Activated CD4-positive, alpha-beta T cell treated with anti-CD3 and anti-CD28 coated beads, Interleukin-2, amount 10 ng/mL, durations not matched to agents 24 days and 14 days (primary cell): ENCODE measurements around the gene BAG5. TPM values are rescaled to one million over a fixed set of nuclear protein-coding genes. Genes with fewer than 3 reads are reported as not detected.

Source experiments
- DNase-seq: peaks from one replicate; pipeline ENCODE4 v3.0.0; 2022
- H3K27ac Mint-ChIP-seq: one replicate; pipeline ENCODE4 v1.8.0; 2022; ENCODE audit warnings: mild to moderate bottlenecking, mixed read lengths
- H3K27me3 Mint-ChIP-seq: one replicate; pipeline ENCODE4 v1.8.0; 2022; ENCODE audit warnings: mixed read lengths
- H3K36me3 Mint-ChIP-seq: one replicate; pipeline ENCODE4 v1.8.0; 2022; ENCODE audit warnings: low read depth, mild to moderate bottlenecking, mixed read lengths
- H3K4me1 Mint-ChIP-seq: one replicate; pipeline ENCODE4 v1.8.0; 2021; ENCODE audit warnings: mixed read lengths
- H3K4me3 Mint-ChIP-seq: one replicate; pipeline ENCODE4 v1.8.0; 2022; ENCODE audit warnings: mild to moderate bottlenecking, moderate library complexity, mixed read lengths
- H3K9me3 Mint-ChIP-seq: one replicate; pipeline ENCODE4 v1.8.0; 2021; ENCODE audit warnings: mixed read lengths
- intact Hi-C: fragments of 100-400 bp; cut with micrococcal nuclease; formaldehyde crosslinking; loops from one replicate; pipeline ENCODE4 v1.15.1; 2023
- total RNA-seq: library from RNA; stranded (reverse); gene quantifications from 2 replicates; pipeline ENCODE4 v1.2.3, GENCODE V29; 2022

The BAG5 gene
- total RNA-seq, 1 donor from 2014 or later = 32.1 TPM

DNA sequence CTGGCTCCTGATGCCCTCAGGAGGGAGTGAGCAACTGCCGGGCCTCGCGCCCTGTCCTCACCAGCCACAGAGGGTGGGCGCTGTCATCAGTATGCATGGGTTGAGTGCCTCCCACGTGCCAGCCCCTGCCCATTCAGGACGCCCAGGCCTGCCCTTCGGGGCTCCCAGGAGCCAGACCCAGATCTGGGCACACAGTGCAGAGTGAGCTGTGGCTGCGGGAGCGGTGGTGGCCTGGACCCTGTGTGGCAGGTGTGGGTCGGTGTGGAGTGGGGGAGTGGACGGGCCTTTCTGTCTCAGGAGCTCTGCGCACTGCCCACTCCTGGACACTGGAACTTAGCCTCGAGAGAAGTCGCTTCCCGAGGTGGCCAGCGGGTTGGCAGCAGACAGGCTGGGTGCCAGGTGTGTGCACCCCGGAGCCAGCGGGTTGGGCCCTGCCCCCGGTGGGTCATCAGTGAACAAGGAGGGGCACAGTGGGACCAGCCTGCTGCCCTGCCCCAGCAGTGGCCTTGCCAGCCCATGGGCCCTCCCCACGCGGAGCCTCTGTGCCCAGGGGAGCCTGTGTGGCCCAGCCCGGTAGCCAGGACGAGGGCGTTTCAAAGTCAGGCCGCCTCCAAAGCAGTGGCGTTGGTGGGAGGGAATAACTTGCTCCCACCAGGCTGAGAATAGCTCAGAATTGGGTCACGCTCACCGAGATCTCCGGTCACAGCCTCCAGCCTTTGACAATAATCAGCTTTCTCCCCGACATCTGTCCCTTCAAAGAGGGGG lies 24.0 kb downstream of the BAG5 start:
- intact Hi-C loops = no loop called here
- Mint-ChIP-seq H3K36me3 (no peaks in the 10 kb centered on the region), H3K4me1 (no peaks in the 10 kb centered on the region), H3K4me3 (no peak overlapping the region), H3K9me3 (no peaks in the 10 kb centered on the region), H3K27ac (no peak overlapping the region), H3K27me3 (no peaks in the 10 kb centered on the region)
- DNase-seq = no peak

- H3K27me3 Mint-ChIP-seq = no peaks in the 10 kb centered on the region
- no peaks in the 10 kb centered on the region for H3K9me3 Mint-ChIP-seq
- intact Hi-C loops = no loop called here
- H3K4me3 Mint-ChIP-seq = no peak overlapping the region
- DNase-seq = no peak
- no peaks in the 10 kb centered on the region for H3K36me3 Mint-ChIP-seq
- no peaks in the 10 kb centered on the region for H3K4me1 Mint-ChIP-seq
- H3K27ac Mint-ChIP-seq = no peak overlapping the region
Observed at GRCh38 chr14:103537175-103537990, 25.1 kb downstream of the BAG5 start.

- no peaks in the 10 kb centered on the region for H3K27me3 Mint-ChIP-seq
- no peak for DNase-seq
- peaks cover 2% of the 10 kb centered on the region for H3K36me3 Mint-ChIP-seq
- no peak overlapping the region for H3K27ac Mint-ChIP-seq
- no peaks in the 10 kb centered on the region for H3K9me3 Mint-ChIP-seq
- intact Hi-C loops = no loop called here
- H3K4me1 Mint-ChIP-seq = peaks cover under 1% of the 10 kb centered on the region
- H3K4me3 Mint-ChIP-seq = no peak overlapping the region
Observed at GRCh38 chr14:103536693-103537092, 25.8 kb downstream of the BAG5 start.

DNA sequence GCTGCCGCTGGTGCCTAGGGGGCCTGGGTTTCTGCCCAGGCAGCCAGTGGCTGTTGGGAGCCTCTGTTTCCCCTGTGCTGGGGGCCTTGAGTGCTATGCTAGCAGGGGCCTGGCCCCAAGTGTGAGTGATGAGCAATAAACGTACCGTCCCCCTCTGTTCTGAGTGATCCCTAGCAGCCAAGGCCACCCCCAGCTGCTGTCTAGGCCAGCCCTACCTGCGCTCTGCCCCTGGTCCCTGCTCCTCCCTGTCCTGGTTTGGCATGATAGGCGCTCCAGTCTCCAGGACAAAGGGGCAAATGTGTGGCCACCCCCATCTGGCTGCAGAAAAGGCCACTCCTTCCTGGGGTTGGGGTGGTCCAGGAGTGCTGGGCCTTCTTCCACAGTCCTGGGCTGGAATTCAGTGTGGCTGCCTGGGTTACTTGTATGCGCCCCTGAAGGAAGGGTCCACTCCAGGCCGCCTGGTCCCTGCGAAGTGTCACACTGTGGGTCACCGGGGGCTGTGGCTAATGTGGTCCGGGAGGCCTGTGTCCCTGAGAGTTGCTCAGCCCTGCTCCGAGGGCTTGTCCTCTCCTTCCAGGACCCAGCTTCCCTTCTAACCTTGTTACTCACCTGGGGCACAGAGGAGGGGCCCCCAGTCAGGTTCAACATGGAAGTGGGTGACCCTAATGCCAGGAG lies 26.4 kb downstream of the BAG5 start:
- H3K4me3 Mint-ChIP-seq = no peak overlapping the region

DNA sequence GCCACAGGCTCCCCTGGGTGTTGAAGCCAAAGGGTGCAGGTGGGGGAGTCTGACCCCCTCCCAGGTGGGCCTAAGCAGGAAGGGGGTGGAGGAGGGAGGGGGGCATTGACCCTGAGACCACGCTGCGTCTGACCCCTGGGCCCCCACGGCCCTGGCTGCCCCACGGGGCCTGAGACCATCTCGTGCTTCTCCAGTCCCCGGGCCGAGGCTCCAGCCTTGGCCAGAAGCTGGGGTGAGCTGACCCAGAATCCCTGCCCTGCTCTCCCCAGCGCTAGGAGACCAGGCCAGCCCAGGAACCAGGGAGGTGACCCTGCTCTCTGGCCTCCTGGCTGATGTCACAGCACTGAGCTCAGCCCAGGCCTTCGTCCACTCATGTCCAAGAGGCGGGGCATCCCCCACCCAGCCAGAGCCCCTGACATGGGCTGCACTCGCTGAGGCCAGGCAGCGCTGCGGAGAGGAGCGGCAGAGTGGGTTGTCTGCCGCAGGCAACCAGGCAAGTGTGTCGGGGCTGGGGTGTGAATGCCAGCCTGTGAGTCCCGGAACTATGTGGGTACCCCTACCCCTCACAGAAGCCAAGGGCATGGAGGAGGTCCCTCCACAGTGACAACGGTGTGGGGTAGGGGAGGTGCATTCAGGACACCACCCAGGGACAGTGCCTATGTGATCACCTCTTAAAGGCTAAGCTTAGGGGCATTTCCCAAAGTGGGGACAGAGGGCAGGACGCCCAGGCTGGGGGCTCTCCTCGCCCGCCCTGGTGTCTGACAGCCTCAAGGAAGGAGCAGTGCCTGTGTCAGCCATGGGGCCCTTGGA lies 27.2 kb downstream of the BAG5 start:
- Mint-ChIP-seq H3K36me3 (peaks cover 9% of the 10 kb centered on the region), H3K27ac (no peak overlapping the region), H3K4me3 (no peak overlapping the region), H3K9me3 (no peaks in the 10 kb centered on the region), H3K4me1 (peaks cover 8% of the 10 kb centered on the region), H3K27me3 (no peaks in the 10 kb centered on the region)
- intact Hi-C loops = no loop called here
- no peak for DNase-seq

More for the DNA sequence above, 26.4 kb downstream of the BAG5 start:
- intact Hi-C loops = no loop called here
- DNase-seq = no peak
- Mint-ChIP-seq H3K4me1 (peaks cover 5% of the 10 kb centered on the region), H3K9me3 (no peaks in the 10 kb centered on the region), H3K27ac (no peak overlapping the region), H3K36me3 (peaks cover 6% of the 10 kb centered on the region), H3K27me3 (no peaks in the 10 kb centered on the region)

DNA sequence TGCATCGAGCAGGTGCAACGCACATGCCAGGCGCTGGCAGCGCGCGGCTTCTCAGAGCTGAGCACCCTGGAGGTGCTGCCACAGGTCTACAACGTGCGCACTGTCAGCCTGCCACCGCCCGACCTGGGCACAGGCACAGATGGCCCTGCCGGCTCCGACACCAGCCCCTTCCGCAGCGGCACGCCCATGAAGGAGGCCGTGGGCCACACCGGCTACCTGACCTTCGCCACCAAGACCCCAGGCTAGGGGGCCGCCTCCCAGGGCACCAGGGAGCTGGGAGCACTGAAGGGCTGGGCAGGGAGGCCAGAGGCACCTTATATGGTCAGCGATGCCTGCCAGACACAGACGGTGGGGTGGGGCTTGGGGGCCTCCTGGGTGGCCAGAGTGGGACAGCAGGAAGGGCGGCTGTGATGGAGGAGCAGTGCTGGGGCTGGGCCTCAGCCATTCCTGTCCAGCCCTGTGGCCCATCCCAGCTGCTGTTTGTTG lies 27.8 kb downstream of the BAG5 start:
- Mint-ChIP-seq H3K27ac (no peak overlapping the region), H3K36me3 (peaks cover 11% of the 10 kb centered on the region), H3K4me1 (peaks cover 13% of the 10 kb centered on the region), H3K4me3 (no peak overlapping the region), H3K27me3 (no peaks in the 10 kb centered on the region), H3K9me3 (no peaks in the 10 kb centered on the region)
- no peak for DNase-seq
- intact Hi-C loops = no loop called here

GRCh38 chr14:103533999-103534575 lies 28.4 kb downstream of the BAG5 start:
- Mint-ChIP-seq H3K9me3 (no peaks in the 10 kb centered on the region), H3K27me3 (peaks cover 1% of the 10 kb centered on the region), H3K36me3 (peaks cover 14% of the 10 kb centered on the region), H3K4me1 (peaks cover 16% of the 10 kb centered on the region), H3K27ac (no peak overlapping the region), H3K4me3 (no peak overlapping the region)
- intact Hi-C loops = no loop called here
- no peak for DNase-seq

GRCh38 chr14:103533137-103533998 lies 29.1 kb downstream of the BAG5 start:
- H3K36me3 Mint-ChIP-seq = peaks cover 17% of the 10 kb centered on the region
- peaks cover 1% of the 10 kb centered on the region for H3K27me3 Mint-ChIP-seq
- intact Hi-C loops = no loop called here
- H3K27ac Mint-ChIP-seq = no peak overlapping the region
- DNase-seq = no peak
- H3K4me3 Mint-ChIP-seq = no peak overlapping the region
- H3K4me1 Mint-ChIP-seq = peaks cover 16% of the 10 kb centered on the region
- H3K9me3 Mint-ChIP-seq = no peaks in the 10 kb centered on the region

- Mint-ChIP-seq H3K27ac (peak overlapping the region; percentile 37), H3K36me3 (peaks cover 17% of the 10 kb centered on the region), H3K27me3 (peaks cover 1% of the 10 kb centered on the region), H3K9me3 (no peaks in the 10 kb centered on the region), H3K4me1 (peaks cover 22% of the 10 kb centered on the region), H3K4me3 (no peak overlapping the region)
- intact Hi-C loops = no loop called here
- no peak for DNase-seq
Observed at GRCh38 chr14:103532216-103533136, 30.0 kb downstream of the BAG5 start.

DNA sequence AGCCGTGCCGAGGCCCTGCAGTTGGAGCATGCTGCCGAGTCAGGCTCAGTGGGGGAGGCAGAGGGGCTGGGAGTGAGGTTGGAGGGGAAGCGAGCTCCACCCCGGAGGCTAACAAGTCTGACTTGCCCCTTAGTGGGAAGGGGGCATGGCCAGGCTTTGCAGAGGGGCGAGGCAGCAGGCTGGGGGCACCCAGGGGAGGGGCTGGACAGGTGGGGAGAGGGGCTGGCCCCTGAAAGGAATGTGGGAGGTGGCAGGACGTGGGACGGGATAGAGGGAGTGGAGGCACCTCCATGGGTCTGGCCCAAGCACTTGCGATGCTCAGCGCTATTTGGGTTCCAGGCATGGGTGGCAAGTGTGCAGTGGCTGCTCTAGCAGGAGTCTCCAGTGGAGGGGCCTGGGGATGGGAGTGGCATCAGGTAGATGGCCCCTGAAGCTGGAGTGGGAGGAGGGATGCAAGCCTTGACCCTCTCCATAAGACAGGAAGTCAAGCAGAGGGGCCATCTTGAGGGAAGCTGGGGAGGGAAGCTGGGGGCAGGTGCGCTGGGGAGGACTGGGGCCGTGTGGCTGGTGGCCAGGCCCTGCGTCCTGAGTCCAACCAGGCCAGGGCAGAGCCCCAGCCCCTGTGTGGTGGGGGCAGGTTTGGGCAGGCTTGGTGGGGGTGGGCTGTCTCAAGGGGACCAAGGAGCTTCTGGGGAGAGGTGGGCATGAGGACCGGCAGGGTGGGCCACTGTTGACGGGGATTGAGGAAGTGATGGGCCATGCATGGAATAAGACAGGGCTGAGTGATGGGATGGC lies 30.8 kb downstream of the BAG5 start:
- H3K4me3 Mint-ChIP-seq = peak overlapping the region; percentile 35
- H3K9me3 Mint-ChIP-seq = no peaks in the 10 kb centered on the region
- intact Hi-C loops = no loop called here
- peaks cover 1% of the 10 kb centered on the region for H3K27me3 Mint-ChIP-seq
- no peak for DNase-seq
- H3K27ac Mint-ChIP-seq = peak overlapping the region; percentile 37
- peaks cover 17% of the 10 kb centered on the region for H3K36me3 Mint-ChIP-seq
- peaks cover 28% of the 10 kb centered on the region for H3K4me1 Mint-ChIP-seq

DNA sequence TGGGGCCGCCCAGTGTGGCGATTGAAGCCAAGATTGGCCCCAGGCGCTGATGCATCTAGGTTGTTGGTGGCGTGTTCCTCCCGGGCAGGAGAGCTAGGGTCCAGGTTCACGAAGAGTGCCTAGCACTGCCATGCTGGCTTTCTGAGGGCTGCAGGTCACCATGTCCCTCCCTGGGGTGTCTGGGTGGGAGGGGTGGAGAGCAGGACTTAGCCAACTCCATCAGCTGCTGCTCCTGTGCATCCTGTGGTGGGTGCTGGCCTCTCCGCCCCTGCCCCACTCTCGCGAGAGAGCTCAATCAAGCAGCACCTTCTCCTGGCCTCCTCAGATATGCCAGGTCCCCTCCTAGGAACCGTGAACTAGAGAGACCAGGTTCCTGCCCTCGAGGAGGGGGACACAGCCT lies 31.6 kb downstream of the BAG5 start:
- Mint-ChIP-seq H3K4me3 (peak overlapping the region; percentile 96), H3K9me3 (no peaks in the 10 kb centered on the region), H3K36me3 (peaks cover 17% of the 10 kb centered on the region), H3K27ac (no peak overlapping the region), H3K4me1 (peaks cover 28% of the 10 kb centered on the region), H3K27me3 (peaks cover 1% of the 10 kb centered on the region)
- intact Hi-C loops = no loop called here
- DNase-seq = no peak
